Measurements from ENCODE around the gene PNPLA1.
A peak's percentile ranks its signal among the peaks of the same experiment; 100 is the strongest.

PNPLA1 gene

DNA sequence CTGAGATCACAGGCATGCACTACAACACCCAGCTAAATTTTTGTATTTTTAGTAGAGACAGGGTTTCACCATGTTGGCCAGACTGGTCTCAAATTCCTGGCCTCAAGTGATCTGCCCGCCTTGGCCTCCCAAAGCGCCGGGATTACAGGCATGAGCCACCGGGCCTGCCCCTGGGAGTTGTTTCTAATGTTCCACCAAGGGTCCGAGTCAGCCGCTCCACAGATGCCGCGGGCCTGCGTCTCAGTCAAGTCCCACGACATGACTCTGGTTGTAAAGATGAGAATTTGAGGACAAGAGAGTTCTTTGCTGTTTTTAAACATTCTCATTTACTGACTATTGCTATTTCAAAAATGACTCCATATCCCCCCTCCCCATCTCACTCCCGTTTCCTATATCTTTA, 36.0 kb downstream of the PNPLA1 start:
- no peaks in the 10 kb centered on the region for H3K36me3 ChIP-seq (ENCODE audit: control insufficient read depth in 2 of 2, insufficient read depth in 1 of 2, low read length in 2 of 2)
- H3K4me1 ChIP-seq (ENCODE audit: control insufficient read depth, insufficient read depth, low read length) = no peaks in the 10 kb centered on the region
- POLR2A ChIA-PET = no interaction called here
- TF ChIP-seq SALL2 (tag by site-specific recombination; IDR thresholded peaks at IDR 0.05; ENCODE audit: borderline replicate concordance) (no peak), ZNF292 (tag by site-specific recombination; IDR thresholded peaks at IDR 0.05; ENCODE audit: borderline replicate concordance, low read depth) (no peak), ZNF433 (tag by site-specific recombination; IDR thresholded peaks at IDR 0.05; ENCODE audit: low read depth) (no peak), REPIN1 (tag by site-specific recombination; IDR thresholded peaks at IDR 0.05; ENCODE audit: low read depth) (no peak)
- TF ChIP-seq, protein P1, sequence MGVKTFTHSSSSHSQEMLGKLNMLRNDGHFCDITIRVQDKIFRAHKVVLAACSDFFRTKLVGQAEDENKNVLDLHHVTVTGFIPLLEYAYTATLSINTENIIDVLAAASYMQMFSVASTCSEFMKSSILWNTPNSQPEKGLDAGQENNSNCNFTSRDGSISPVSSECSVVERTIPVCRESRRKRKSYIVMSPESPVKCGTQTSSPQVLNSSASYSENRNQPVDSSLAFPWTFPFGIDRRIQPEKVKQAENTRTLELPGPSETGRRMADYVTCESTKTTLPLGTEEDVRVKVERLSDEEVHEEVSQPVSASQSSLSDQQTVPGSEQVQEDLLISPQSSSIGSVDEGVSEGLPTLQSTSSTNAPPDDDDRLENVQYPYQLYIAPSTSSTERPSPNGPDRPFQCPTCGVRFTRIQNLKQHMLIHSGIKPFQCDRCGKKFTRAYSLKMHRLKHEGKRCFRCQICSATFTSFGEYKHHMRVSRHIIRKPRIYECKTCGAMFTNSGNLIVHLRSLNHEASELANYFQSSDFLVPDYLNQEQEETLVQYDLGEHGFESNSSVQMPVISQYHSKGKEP (tag by site-specific recombination; IDR thresholded peaks at IDR 0.05) = no peak
- H3K9me3 ChIP-seq (ENCODE audit: control insufficient read depth, insufficient read depth, low read depth, low read length) = no peaks in the 10 kb centered on the region
- no peak overlapping the region for H3K4me3 ChIP-seq (ENCODE audit: low read depth, low read length)
- no peak overlapping the region for H3K27ac ChIP-seq (ENCODE audit: extremely low read depth, low read depth, low read length)
- CTCF ChIA-PET = interaction anchor here (0.5 to 8.5 kb wide), 7 partner anchors 8 to 324 kb away, joined by 3 to 172 read pairs (median 5); no protein-coding TSS in a partner anchor

DNA sequence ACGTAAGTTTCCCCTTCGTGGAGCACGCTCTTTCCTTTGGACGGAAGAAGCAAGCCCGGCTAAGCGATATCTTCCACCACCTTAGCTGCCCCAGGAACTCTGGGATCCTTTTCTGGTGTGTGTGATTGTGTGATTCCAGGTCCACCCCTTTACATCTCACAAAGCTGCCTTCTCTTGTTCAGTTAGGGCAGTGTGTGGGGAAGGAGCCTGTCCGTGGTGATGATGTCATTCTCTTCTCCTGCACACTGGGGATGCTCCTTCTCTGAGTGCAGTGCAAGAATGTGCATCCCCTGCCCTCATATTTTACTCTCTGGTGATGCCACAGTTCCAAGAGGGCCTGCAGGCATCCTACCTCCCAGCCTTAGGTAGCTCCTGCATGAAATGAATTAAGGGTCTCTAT, 36.5 kb downstream of the PNPLA1 start:
- no peak overlapping the region for H3K27ac ChIP-seq (ENCODE audit: extremely low read depth, low read depth, low read length)
- ChIA-PET POLR2A (no interaction called here), CTCF (interaction anchor here (0.7 to 8.5 kb wide), 4 partner anchors 16 to 323 kb away, joined by 4 to 172 read pairs (median 100); no protein-coding TSS in a partner anchor)
- H3K4me1 ChIP-seq (ENCODE audit: control insufficient read depth, insufficient read depth, low read length) = no peaks in the 10 kb centered on the region
- no peaks in the 10 kb centered on the region for H3K36me3 ChIP-seq (ENCODE audit: control insufficient read depth in 2 of 2, insufficient read depth in 1 of 2, low read length in 2 of 2)
- H3K4me3 ChIP-seq (ENCODE audit: low read depth, low read length) = no peak overlapping the region
- TF ChIP-seq ZNF677 (tag by site-specific recombination; IDR thresholded peaks at IDR 0.05) (no peak), ZNF394 (tag by site-specific recombination; IDR thresholded peaks at IDR 0.05; ENCODE audit: borderline replicate concordance) (peak; percentile 94), ZNF10 (tag by site-specific recombination; IDR thresholded peaks at IDR 0.05) (no peak), ZBTB21 (tag by site-specific recombination; IDR thresholded peaks at IDR 0.05) (peak; percentile 27; the same call in 1 of the 2 replicates), SCRT1 (tag by site-specific recombination; IDR thresholded peaks at IDR 0.05; ENCODE audit: borderline replicate concordance) (no peak), ZNF184 (tag by site-specific recombination; IDR thresholded peaks at IDR 0.05) (no peak), ZBTB17 (tag by site-specific recombination; IDR thresholded peaks at IDR 0.05) (peak; percentile 63; the same call in 1 of the 2 replicates), ZNF629 (tag by site-specific recombination; IDR thresholded peaks at IDR 0.05) (0 out of 2 replicates have a peak, but pooled peaks have one; percentile 30), ZNF600 (tag by site-specific recombination; IDR thresholded peaks at IDR 0.05) (0 out of 2 replicates have a peak, but pooled peaks have one; percentile 44)
- TF ChIP-seq, protein P2, sequence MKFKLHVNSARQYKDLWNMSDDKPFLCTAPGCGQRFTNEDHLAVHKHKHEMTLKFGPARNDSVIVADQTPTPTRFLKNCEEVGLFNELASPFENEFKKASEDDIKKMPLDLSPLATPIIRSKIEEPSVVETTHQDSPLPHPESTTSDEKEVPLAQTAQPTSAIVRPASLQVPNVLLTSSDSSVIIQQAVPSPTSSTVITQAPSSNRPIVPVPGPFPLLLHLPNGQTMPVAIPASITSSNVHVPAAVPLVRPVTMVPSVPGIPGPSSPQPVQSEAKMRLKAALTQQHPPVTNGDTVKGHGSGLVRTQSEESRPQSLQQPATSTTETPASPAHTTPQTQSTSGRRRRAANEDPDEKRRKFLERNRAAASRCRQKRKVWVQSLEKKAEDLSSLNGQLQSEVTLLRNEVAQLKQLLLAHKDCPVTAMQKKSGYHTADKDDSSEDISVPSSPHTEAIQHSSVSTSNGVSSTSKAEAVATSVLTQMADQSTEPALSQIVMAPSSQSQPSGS (tag by site-specific recombination; IDR thresholded peaks at IDR 0.05; ENCODE audit: low read depth) = peak; percentile 90
- TF ChIP-seq, protein P3, sequence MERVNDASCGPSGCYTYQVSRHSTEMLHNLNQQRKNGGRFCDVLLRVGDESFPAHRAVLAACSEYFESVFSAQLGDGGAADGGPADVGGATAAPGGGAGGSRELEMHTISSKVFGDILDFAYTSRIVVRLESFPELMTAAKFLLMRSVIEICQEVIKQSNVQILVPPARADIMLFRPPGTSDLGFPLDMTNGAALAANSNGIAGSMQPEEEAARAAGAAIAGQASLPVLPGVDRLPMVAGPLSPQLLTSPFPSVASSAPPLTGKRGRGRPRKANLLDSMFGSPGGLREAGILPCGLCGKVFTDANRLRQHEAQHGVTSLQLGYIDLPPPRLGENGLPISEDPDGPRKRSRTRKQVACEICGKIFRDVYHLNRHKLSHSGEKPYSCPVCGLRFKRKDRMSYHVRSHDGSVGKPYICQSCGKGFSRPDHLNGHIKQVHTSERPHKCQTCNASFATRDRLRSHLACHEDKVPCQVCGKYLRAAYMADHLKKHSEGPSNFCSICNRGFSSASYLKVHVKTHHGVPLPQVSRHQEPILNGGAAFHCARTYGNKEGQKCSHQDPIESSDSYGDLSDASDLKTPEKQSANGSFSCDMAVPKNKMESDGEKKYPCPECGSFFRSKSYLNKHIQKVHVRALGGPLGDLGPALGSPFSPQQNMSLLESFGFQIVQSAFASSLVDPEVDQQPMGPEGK (tag by site-specific recombination; IDR thresholded peaks at IDR 0.05) = 0 out of 2 replicates have a peak, but pooled peaks have one; percentile 30
- no peaks in the 10 kb centered on the region for H3K9me3 ChIP-seq (ENCODE audit: control insufficient read depth, insufficient read depth, low read depth, low read length)

DNA sequence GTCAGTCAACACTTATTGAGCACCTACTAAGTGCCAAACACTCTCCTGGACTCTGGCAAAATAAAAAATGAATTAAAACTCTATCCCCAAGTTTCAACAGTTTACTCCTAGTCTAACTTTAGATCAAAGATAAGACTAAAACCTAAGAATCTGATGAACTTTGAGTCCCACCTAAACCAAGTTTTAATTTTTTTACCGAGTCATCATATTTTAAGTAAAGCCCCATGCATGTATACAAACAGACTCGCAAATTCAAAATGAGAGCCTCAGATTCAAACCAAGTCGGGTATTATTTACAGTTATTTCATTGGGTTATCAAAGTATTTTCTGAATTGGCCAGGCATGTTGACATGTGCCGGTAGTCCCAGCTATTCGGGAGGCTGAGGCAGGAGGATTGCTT, 38.7 kb downstream of the PNPLA1 start:
- H3K4me3 ChIP-seq (ENCODE audit: low read depth, low read length) = no peak overlapping the region
- H3K36me3 ChIP-seq (ENCODE audit: control insufficient read depth in 2 of 2, insufficient read depth in 1 of 2, low read length in 2 of 2) = no peaks in the 10 kb centered on the region
- ChIA-PET CTCF (interaction anchor here (0.6 to 8.4 kb wide), 5 partner anchors 9 to 213 kb away, joined by 3 to 57 read pairs (median 3); no protein-coding TSS in a partner anchor), POLR2A (interaction anchor here (0.6 kb wide), 1 partner anchor 286 kb away, joined by 3 read pairs; no protein-coding TSS in a partner anchor)
- no peaks in the 10 kb centered on the region for H3K4me1 ChIP-seq (ENCODE audit: control insufficient read depth, insufficient read depth, low read length)
- no peak overlapping the region for H3K27ac ChIP-seq (ENCODE audit: extremely low read depth, low read depth, low read length)
- H3K9me3 ChIP-seq (ENCODE audit: control insufficient read depth, insufficient read depth, low read depth, low read length) = no peaks in the 10 kb centered on the region
- TF ChIP-seq ZNF777 (tag by site-specific recombination; IDR thresholded peaks at IDR 0.05; ENCODE audit: borderline replicate concordance) (no peak), ZFP41 (tag by site-specific recombination; IDR thresholded peaks at IDR 0.05; ENCODE audit: borderline replicate concordance) (no peak), ZNF626 (tag by site-specific recombination; IDR thresholded peaks at IDR 0.05) (no peak)
- TF ChIP-seq, protein P4, sequence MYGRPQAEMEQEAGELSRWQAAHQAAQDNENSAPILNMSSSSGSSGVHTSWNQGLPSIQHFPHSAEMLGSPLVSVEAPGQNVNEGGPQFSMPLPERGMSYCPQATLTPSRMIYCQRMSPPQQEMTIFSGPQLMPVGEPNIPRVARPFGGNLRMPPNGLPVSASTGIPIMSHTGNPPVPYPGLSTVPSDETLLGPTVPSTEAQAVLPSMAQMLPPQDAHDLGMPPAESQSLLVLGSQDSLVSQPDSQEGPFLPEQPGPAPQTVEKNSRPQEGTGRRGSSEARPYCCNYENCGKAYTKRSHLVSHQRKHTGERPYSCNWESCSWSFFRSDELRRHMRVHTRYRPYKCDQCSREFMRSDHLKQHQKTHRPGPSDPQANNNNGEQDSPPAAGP (tag by site-specific recombination; IDR thresholded peaks at IDR 0.05) = no peak
- TF ChIP-seq, protein P5, sequence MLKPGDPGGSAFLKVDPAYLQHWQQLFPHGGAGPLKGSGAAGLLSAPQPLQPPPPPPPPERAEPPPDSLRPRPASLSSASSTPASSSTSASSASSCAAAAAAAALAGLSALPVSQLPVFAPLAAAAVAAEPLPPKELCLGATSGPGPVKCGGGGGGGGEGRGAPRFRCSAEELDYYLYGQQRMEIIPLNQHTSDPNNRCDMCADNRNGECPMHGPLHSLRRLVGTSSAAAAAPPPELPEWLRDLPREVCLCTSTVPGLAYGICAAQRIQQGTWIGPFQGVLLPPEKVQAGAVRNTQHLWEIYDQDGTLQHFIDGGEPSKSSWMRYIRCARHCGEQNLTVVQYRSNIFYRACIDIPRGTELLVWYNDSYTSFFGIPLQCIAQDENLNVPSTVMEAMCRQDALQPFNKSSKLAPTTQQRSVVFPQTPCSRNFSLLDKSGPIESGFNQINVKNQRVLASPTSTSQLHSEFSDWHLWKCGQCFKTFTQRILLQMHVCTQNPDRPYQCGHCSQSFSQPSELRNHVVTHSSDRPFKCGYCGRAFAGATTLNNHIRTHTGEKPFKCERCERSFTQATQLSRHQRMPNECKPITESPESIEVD (tag by site-specific recombination; IDR thresholded peaks at IDR 0.05) = no peak

All from HEK293 (cell line).